Keratinocyte (primary cell): ENCODE results near the gene EPHA2. TPM values are rescaled to one million over a fixed set of nuclear protein-coding genes. Genes with fewer than 3 reads are reported as not detected.
"Not testable (repeated sequence)": the region's sequence is repeated elsewhere in the genome, so short reads cannot be mapped to it uniquely, and the experiment has no call there.

ENCODE experiments used
- DNase-seq: peaks from one replicate; pipeline ENCODE4 v3.0.0-alpha.2; 2011; ENCODE audit warnings: low read depth, missing footprints, low spot score
- FAIRE-seq: peaks from 2 replicates; lab custom pipeline; 2011; peaks lifted over from hg19 to GRCh38; lab: Jason Lieb, UNC
- H2AFZ ChIP-seq: 2 replicates; pipeline ENCODE4 v1.6.0; 2012; ENCODE audit warnings: low read length, control low read depth, inconsistent platforms; ENCODE audit not compliant: control insufficient read depth
- H3K27ac ChIP-seq: 2 replicates; pipeline ENCODE4 v1.5.1; 2011; ENCODE audit warnings: low read length; ENCODE audit not compliant: control insufficient read depth, insufficient read depth
- H3K27me3 ChIP-seq: 3 replicates; pipeline ENCODE4 v1.6.0; 2011; ENCODE audit warnings: low read length; ENCODE audit not compliant: control insufficient read depth, insufficient read depth; ENCODE audit errors: extremely low read depth
- H3K36me3 ChIP-seq, 2 experiments: 2 replicates in 1 of 2; 3 replicates in 1 of 2; pipeline ENCODE4 v1.5.1; 2011; ENCODE audit warnings: low read length in 2 of 2, mild to moderate bottlenecking in 1 of 2; ENCODE audit not compliant: control insufficient read depth in 2 of 2, insufficient read depth in 2 of 2; ENCODE audit errors: extremely low read depth in 1 of 2
- H3K4me1 ChIP-seq: 3 replicates; pipeline ENCODE4 v1.5.1; 2011; ENCODE audit warnings: low read length; ENCODE audit not compliant: control insufficient read depth, insufficient read depth; ENCODE audit errors: extremely low read depth
- H3K4me2 ChIP-seq: 3 replicates; pipeline ENCODE4 v1.6.0; 2011; ENCODE audit warnings: low read depth, low read length; ENCODE audit not compliant: control insufficient read depth, insufficient read depth; ENCODE audit errors: extremely low read depth
- H3K4me3 ChIP-seq, 3 experiments: fragments of 200-600 bp in 1 of 3; sonication (generic) in 1 of 3; 2 replicates in 2 of 3; 3 replicates in 1 of 3; pipeline ENCODE4 v1.5.1; 2011 to 2016; ENCODE audit warnings: low read length in 3 of 3, mild to moderate bottlenecking in 3 of 3, control low read depth in 2 of 3, inconsistent platforms in 1 of 3, low read depth in 1 of 3, mixed read lengths in 1 of 3, mixed run types in 1 of 3, moderate library complexity in 1 of 3; ENCODE audit not compliant: control insufficient read depth in 2 of 3, insufficient read depth in 2 of 3; ENCODE audit errors: extremely low read depth in 1 of 3
- H3K79me2 ChIP-seq: 2 replicates; pipeline ENCODE4 v1.6.0; 2012; ENCODE audit warnings: low read length; ENCODE audit not compliant: control insufficient read depth, insufficient read depth
- H3K9ac ChIP-seq: 3 replicates; pipeline ENCODE4 v1.6.0; 2011; ENCODE audit warnings: low read length; ENCODE audit not compliant: control insufficient read depth, insufficient read depth; ENCODE audit errors: extremely low read depth
- H3K9me1 ChIP-seq: 3 replicates; pipeline ENCODE4 v1.6.0; 2011; ENCODE audit warnings: low read length; ENCODE audit not compliant: control insufficient read depth, insufficient read depth; ENCODE audit errors: extremely low read depth
- H3K9me3 ChIP-seq: 2 replicates; pipeline ENCODE4 v1.5.1; 2012; ENCODE audit warnings: low read depth, low read length; ENCODE audit not compliant: control insufficient read depth
- H4K20me1 ChIP-seq: 3 replicates; pipeline ENCODE4 v1.6.0; 2011; ENCODE audit warnings: low read length; ENCODE audit not compliant: control insufficient read depth, insufficient read depth; ENCODE audit errors: extremely low read depth
- EZH2 ChIP-seq: IDR thresholded peaks from one replicate; pipeline ENCODE4 v1.6.1; 2012; ENCODE audit warnings: inconsistent platforms, mild to moderate bottlenecking, low read length, moderate library complexity
- dilution Hi-C: fragments of 300-500 bp; cut with MboI; formaldehyde crosslinking; loops from one replicate; pipeline ENCODE4 v1.7.0; 2020; ENCODE audit warnings: low sequenced_read_pairs; ENCODE audit not compliant: extremely low pct_ligation_motif_present
- polyA plus RNA-seq, 5 experiments: library from polyadenylated mRNA; depleted of rRNA in 3 of 5; stranded (reverse) in 3 of 5; stranded (forward) in 1 of 5; unstranded in 1 of 5; fragments of >200 nt; gene quantifications; 1 replicate in 1 of 5; 2 replicates in 3 of 5; 3 replicates in 1 of 5; pipeline versions ENCODE4 v1.2.1 to v1.2.3, GENCODE V29; 2011 to 2012; ENCODE audit warnings: missing spikeins in 2 of 5, low read depth in 1 of 5, low replicate concordance in 1 of 5
- TF ChIP-seq, protein P1 (sequence below), 3 experiments: IDR thresholded peaks in 1 of 3; conservative IDR thresholded peaks in 1 of 3; optimal IDR thresholded peaks in 1 of 3; 2 replicates in 2 of 3; 3 replicates in 1 of 3; pipeline versions ENCODE3 to v1.5.1; 2011; ENCODE audit warnings: low read length in 3 of 3, mild to moderate bottlenecking in 3 of 3, moderate library complexity in 2 of 3, control low read depth in 1 of 3, inconsistent platforms in 1 of 3; ENCODE audit not compliant: insufficient read depth in 2 of 3; ENCODE audit errors: extremely low read depth in 1 of 3

EPHA2 gene
- polyA plus RNA-seq, 1 donor (not counting 4 experiments of a cell fraction or from before 2014, with no cell fraction given): 55.6 TPM

DNA sequence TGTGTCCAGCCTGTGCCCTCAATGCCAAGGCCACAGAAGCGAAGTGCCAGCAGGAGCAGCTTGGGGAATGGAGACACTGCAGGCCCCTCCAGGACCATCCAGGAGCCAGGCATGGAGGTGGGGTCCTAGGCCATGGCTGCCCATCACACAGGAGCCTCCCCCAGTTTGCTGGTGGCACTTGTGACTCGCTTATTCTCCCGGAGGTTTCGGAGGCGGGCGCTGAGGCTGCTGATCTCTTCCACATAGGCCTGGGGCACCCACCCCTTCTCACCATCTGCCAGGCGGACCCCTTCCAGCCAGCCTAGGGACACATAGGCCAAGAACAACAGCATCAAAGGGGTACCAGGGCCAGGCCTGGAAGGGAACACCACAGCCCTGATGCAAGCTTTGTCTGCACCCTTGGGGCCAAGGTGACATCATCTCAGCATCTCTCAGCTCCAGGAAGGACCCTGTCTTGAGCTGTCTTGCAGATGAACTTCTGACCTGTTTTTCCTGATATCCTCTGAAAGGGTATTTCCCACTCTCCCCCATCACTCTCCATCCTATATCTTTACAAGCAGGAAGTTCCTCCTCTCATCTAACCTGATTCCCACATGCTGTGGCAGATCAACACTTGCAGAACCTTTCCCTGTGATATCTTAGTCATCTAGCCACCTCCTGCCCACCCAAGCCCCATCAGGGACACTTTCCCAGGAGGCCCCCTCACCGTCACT, 42.7 kb upstream of the EPHA2 start:
- no peaks in the 10 kb centered on the region for H3K79me2 ChIP-seq
- H3K36me3 ChIP-seq: peaks cover 0 to 5% of the 10 kb centered on the region in 2 experiments
- TF ChIP-seq, protein P1, sequence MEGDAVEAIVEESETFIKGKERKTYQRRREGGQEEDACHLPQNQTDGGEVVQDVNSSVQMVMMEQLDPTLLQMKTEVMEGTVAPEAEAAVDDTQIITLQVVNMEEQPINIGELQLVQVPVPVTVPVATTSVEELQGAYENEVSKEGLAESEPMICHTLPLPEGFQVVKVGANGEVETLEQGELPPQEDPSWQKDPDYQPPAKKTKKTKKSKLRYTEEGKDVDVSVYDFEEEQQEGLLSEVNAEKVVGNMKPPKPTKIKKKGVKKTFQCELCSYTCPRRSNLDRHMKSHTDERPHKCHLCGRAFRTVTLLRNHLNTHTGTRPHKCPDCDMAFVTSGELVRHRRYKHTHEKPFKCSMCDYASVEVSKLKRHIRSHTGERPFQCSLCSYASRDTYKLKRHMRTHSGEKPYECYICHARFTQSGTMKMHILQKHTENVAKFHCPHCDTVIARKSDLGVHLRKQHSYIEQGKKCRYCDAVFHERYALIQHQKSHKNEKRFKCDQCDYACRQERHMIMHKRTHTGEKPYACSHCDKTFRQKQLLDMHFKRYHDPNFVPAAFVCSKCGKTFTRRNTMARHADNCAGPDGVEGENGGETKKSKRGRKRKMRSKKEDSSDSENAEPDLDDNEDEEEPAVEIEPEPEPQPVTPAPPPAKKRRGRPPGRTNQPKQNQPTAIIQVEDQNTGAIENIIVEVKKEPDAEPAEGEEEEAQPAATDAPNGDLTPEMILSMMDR (optimal IDR thresholded peaks at IDR 0.05 in 1 of 3, IDR thresholded peaks at IDR 0.05 in 1 of 3, conservative IDR thresholded peaks at IDR 0.05 in 1 of 3; ENCODE audit: extremely low read depth in 1 of 3, insufficient read depth in 2 of 3, low read length in 3 of 3): no peak
- no peak for TF ChIP-seq EZH2
- H3K4me2 ChIP-seq: no peak overlapping the region
- dilution Hi-C loops: no loop called here
- H3K4me1 ChIP-seq: peaks cover 2% of the 10 kb centered on the region
- no peaks in the 10 kb centered on the region for H3K27me3 ChIP-seq
- H3K9ac ChIP-seq: no peak overlapping the region
- no peak for FAIRE-seq
- no peak overlapping the region for H3K27ac ChIP-seq
- no peaks in the 10 kb centered on the region for H4K20me1 ChIP-seq
- H3K4me3 ChIP-seq: no peak overlapping the region
- H3K9me3 ChIP-seq: no peaks in the 10 kb centered on the region
- no peaks in the 10 kb centered on the region for H3K9me1 ChIP-seq
- H2AFZ ChIP-seq: no peak overlapping the region
- DNase-seq: no peak

DNA sequence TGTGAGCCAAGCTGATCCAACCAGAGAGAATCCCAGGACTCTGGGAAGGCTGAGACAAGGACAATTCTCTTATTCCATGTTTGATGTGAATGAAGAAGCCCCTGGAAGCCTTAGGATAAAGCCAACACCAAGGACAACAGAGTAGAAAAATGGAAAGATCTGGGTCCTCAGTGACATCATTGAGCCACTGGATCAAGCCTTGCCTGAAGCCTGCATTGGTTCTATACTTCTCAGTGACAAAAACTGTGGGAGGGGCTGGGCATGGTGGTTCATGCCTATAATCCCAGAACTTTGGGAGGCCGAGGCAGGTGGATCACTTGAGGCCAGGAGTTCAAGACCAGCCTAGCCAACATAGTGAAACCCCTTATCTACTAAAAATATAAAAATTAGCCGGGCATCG, 41.0 kb upstream of the EPHA2 start:
- FAIRE-seq: no peak

DNA sequence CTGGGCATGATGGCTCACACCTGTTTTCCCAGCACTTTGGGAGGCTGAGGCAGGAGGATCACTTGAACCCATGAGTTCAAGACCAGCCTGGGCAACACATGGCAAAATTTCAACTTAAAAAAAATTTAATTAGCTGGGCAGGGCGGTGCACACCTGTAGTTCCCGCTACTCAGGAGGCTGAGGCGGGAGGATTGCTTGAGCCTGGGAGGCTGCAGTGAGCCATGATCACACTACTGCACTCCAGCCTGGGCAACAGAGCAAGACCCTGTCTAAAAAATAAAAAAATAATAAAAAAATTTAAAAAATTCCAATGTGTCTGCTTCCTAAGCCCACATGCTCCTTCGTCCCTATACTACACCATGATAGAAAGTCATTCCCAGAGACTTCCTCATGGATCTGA, 40.3 kb upstream of the EPHA2 start:
- H3K4me1 ChIP-seq, dilution Hi-C loops, H3K9ac ChIP-seq: not testable (repeated sequence)

More for the DNA sequence above, 41.0 kb upstream of the EPHA2 start:
- Histone ChIP-seq H3K79me2 (no peaks in the 10 kb centered on the region), H3K4me3 (no peak overlapping the region), H3K27me3 (no peaks in the 10 kb centered on the region), H3K4me2 (no peak overlapping the region), H2AFZ (no peak overlapping the region), H3K27ac (no peak overlapping the region), H3K9me3 (no peaks in the 10 kb centered on the region), H3K9me1 (no peaks in the 10 kb centered on the region), H3K4me1 (peaks cover 7% of the 10 kb centered on the region), H3K9ac (no peak overlapping the region), H3K36me3 (peaks cover 0 to 2% of the 10 kb centered on the region in 2 experiments), H4K20me1 (no peaks in the 10 kb centered on the region)
- TF ChIP-seq, protein P1 (optimal IDR thresholded peaks at IDR 0.05 in 1 of 3, IDR thresholded peaks at IDR 0.05 in 1 of 3, conservative IDR thresholded peaks at IDR 0.05 in 1 of 3; ENCODE audit: extremely low read depth in 1 of 3, insufficient read depth in 2 of 3, low read length in 3 of 3): no peak
- TF ChIP-seq EZH2: no peak
- DNase-seq: no peak
- dilution Hi-C loops: no loop called here

More for the DNA sequence above, 40.3 kb upstream of the EPHA2 start:
- H2AFZ ChIP-seq, H3K27ac ChIP-seq, DNase-seq, H3K4me3 ChIP-seq, H4K20me1 ChIP-seq, H3K79me2 ChIP-seq, H3K27me3 ChIP-seq, H3K9me3 ChIP-seq, FAIRE-seq, H3K4me2 ChIP-seq, H3K36me3 ChIP-seq, H3K9me1 ChIP-seq: not testable (repeated sequence)
